ENCODE data around the gene SLC4A7.
"Not testable (repeated sequence)": the region's sequence is repeated elsewhere in the genome, so short reads cannot be mapped to it uniquely, and the experiment has no call there.

Gene SLC4A7

DNA sequence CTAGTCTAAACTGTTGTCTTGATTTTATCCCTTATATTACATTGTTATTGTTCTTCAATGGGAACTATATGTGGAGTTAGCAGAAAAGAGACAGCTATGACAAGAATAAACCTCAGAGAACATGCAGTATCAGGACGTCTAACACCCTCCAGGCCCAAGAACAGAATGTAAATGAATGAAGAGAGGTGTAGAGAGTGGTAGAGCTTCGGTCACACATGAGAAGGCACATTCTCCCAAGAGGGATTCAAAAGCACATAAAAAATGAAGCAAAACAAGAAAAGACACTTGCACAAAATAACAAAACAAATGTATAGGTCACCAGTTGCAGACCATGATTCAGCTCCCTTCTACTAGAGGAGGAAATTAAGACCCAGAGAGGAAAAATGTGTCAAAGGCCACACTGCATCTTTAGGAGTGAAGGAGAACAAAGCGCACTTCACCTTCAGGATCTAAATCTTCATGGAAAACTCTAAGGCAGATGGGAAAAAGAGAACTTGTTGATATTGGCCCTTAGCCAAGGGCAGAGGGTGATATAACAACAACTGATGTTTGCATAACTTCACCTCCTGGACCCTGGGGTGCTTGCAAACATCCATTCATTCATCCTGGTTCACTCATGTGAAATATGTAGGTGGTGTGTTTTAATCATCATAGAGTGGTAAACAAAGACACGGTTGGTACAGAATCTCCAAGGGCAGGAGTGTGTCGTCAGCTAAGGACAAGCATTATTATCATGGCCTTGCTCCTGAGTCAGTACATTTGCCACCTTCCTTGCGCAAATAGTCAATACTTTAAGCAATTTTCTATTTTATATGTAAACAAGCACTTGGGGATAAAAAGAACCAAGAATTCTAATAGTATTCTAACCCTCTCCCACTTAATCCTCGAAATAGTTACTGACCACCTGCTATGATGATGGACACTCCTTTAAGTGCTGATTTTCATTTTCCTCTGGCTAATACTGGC lies 123.8 kb downstream of the SLC4A7 start:
- DNase-seq (ENCODE audit: low read depth, low spot score): peak; percentile 62

DNA sequence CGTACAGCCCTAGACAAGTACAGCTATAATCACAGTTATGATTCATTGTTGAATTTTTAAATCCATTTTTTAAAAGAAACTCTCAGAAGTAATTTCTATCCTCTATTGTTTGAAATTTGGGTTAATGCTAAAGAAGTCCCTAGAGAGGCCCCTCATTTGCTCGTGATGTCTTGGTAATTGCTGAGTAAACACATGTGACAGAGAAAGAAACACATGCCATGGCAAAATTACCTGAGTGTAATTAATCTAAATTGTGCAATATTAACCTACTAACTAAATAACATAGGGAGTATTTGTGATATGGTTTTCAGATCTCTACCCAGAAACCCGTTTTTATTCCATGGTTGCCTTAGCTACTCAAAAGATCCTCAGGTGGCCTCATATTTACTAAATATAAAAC lies 125.8 kb downstream of the SLC4A7 start:
- no peak for DNase-seq (ENCODE audit: low read depth, low spot score)

DNA sequence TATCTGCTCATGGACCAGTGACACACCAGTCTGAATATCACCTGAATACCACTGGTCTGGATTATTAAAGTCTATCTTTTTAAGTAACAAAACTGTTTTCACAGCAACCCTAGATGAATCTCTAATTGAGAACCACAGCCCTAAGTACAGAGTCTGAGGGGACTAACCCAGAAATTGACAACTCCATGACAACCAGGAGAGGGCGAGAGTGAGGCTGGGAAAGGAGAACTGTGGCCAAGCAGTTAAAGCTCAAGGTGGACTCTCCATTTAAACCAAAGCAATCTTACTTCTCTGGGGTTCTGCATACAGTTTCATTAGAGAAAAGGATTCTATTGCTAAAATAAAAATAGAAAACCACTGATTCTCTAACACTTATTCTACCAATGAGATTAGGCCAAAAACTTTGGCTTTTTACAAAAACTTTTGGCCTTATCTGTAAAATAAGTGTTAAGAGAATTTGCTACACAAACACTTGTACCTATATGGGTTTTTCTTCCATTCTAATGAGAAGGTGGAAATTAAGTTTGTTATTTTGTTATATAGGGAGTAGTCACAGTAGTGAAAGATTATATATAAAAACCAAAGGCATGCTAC lies 126.4 kb downstream of the SLC4A7 start:
- peak; percentile 24 for DNase-seq (ENCODE audit: low read depth, low spot score)

DNA sequence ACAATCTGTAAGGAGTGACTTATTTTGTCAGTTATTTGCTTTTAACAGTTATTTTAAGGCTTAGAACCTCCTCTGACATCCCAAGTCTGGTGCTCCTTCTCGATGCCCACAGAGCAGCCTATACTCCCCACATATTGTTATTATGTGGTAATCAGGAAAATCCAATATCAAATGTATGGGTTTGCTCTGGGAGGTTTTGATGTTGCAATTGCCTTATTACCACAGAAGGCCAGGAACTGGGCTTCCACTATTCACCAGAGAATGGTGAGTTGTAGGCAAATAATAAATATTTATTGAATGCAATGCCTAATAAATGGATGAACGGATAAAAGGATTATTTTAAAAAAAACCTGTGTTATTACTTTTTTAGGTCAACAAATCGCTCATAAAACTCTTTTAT lies 127.2 kb downstream of the SLC4A7 start:
- no peak for DNase-seq (ENCODE audit: low read depth, low spot score)

DNA sequence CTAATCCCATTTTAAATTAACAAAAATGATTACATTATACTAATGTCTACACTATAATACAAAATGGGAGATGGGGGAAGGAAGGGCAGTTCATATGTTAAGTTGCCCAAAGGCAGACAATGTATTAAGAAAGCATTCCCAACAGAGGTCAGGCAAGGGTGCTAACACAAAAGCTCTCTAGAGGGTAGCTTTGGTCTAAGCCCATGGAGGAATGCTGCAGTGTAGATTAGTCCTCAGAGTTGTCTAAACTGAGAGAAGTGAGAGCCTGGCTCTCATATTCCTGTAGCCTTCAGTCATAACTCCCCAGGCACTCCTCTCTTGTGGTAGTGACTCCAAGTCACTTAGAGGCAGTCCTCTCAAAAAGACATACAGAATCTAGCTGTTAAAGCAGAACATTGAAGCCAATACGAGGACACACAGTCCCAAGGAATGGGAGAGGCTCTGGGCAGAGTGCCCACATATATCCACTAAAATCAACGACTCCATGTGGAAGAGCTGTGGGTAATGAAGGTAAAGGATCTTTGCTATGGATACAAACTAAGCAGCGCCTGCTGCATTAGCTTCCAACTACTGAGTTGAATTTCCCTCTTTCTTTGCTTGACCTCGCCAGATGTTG lies 129.5 kb downstream of the SLC4A7 start:
- no peak for DNase-seq (ENCODE audit: low read depth, low spot score)

DNA sequence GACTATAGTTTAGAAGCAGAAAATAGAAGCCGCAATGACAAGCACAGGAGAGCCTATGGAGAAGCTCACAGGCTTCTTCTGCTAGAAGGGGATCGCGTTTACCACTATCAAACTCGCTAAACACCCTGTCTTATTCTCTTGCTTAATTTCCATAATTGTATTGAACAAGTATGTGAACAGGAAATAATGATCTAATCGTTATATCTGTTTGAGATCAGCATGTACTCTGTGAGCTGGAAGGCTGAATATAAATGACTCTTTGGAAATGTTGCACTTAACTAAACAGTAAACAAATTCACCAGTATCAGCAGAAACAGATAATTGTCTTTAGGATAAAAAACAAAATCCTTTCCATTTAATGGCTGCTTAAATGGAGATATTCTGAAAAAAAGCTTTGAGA lies 130.0 kb downstream of the SLC4A7 start:
- no peak for DNase-seq (ENCODE audit: low read depth, low spot score)

DNA sequence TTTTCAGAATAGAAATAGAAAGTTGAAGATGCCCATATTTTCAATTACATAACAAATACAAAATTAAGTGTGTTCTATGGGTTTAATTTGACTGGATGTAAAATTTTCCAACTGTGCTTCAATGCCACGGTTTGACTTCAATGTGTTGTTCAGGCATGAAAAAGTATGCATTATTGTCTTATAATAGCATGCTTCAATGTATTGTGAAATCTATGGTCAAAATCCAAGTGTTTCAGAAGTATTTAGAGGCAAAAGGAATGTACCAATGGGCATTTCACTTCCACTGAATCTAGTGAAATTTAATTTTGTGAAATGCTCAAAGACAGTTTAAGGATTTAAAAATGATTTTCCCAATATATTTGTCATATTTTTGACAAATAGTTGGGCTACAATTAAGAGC lies 131.0 kb downstream of the SLC4A7 start:
- no peak for DNase-seq (ENCODE audit: low read depth, low spot score)

DNA sequence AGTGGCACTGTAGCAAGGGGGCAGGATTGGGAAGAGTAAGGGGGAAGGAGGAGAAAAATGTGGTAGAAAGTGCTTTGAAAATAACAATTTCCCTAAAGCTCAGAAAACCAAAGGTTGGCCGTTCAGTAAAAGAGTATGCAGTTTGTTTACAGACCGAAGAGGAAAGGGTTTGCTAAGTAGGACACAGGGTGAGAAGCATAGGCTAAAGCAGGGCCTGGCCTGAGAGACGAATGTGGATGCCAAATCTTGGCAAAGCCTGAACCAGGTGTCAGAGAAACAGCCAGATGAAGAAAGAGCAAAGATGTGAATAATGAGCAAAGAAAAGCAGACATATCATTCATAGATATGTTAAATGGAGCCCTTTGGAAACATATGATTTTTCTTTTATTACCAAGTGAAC lies 132.1 kb downstream of the SLC4A7 start:
- DNase-seq (ENCODE audit: low read depth, low spot score): no peak

DNA sequence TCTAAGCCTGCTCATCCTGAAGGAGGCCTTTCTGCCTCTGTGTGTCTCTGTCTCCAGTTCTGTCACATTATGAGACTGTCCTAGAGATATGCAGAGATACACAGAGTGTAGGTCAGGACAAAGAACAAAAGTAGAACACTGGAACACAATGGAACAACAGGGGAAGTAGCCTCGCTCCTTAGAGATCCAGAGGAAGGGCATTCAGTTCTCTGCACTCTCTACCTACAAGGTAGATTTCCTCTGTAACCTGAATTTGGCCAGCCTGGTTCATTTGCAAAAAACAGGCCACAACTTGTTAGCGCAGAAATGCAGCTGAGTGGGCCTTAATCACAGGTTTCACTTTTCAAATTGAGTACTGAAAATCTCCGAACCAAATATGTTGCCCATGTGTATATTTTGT lies 134.4 kb downstream of the SLC4A7 start:
- DNase-seq (ENCODE audit: low read depth, low spot score): no peak

DNA sequence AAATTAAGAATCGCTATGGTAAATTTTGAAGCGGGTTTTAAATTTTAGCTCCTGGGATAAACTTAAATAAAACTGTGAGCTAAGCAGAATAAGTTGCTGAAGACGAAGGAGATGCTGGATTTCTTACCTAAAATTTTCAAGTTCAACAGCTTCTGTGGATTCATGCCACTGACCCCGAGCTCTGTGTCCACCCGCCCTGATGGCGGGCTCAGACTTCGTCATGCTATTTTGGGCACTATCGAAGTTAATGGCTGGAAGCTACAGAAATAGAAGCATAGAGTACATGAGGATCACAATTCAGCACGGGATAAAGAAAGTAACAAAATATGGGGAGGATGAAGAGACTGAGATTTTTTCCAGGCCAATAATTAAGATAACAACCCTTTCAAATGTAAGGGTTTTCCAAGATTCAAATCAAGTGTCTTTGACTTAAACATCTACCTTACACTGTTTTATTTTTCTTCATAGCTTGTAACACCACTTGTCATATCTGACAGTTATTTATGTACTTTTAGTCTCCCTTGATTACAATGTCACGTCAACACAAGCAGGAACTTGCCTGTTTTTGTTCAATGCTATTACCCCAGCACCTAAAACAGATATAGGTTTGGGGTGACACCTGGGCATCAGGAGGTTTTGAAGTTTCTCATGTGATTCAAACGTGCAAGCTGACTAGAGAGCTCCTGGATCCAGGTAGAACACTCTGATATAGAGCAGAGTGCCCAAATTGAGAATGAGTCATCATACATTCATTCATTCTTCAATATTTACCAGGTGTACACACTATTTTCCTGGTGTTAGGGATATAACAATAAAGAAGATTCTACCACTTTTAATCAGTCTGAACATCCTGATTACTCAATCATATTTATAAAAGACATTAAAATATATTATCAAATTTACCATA lies 138.0 kb downstream of the SLC4A7 start:
- DNase-seq (ENCODE audit: low read depth, low spot score): no peak

DNA sequence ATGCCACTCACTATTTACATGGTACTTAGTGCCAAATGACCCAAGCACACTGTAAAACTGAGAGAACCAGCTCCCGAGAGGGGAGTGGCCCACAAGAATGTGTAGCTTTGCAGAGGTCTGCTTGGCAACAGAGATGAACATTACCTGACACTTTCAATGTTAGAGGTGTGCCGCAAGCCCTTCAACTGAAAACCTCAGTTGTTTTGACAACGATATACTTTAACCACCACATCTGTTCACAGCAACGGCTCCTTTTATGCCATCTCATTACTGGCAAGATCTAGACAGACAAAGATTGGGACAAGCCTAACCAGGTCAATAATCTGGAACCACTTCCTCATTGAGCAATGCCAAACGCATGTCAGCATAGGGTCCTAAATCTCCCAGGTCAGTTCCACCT lies 138.7 kb downstream of the SLC4A7 start:
- DNase-seq (ENCODE audit: low read depth, low spot score): no peak

DNA sequence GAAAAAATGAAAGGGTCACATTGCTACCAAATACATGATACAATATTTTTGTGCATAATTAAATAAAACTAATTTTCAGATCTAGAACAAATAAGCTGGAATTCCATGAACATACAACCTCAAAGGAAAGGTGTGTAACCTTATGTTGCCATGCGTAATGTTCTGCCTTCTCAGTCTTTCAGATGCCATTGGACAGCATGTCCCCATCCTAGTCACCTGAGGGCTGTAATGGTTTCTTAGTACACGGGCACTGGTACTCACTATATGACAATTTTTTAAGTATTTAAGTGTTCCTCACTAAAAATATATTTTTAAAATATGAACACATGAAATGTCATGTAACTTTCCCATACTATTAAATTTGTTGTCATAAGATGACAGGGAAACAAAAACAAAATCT lies 139.1 kb downstream of the SLC4A7 start:
- DNase-seq (ENCODE audit: low read depth, low spot score): no peak

DNA sequence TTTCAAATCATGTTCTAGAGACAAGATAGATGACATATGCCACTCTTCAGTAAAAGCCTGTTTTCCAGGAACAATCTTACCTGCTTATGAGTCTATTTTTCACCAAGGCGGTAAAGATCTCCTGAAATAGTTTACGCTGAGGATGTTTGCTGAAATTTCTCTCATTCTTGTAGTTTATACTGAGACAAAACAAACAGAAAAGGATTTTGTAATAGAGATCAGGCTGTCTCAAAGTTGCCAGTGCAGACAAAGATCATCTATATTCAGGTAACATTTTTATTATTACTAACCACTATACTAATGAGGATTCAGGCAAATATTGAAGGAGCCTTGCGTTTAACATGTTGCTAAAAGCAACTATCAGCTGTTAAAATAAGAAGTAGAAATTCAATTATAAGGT lies 140.0 kb downstream of the SLC4A7 start:
- no peak for DNase-seq (ENCODE audit: low read depth, low spot score)

DNA sequence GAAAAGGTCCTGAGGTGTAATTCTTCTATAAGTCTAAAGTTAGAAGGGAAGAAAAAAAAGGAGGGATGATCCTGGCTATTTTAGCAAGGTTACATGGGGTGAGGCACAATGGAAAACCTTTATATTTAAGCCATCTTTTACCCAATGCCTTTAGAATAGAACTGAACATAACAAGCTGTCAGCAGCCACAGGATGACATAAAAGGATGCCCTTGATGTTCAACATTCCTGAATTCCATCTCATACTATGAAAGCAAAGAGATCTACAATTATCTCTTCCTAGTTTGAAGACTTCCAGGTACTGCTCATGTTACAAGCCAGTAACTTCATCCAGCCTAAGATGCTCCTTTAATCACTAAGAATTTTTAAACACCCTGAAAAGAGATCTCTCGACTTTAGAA lies 141.9 kb downstream of the SLC4A7 start:
- no peak for DNase-seq (ENCODE audit: low read depth, low spot score)

DNA sequence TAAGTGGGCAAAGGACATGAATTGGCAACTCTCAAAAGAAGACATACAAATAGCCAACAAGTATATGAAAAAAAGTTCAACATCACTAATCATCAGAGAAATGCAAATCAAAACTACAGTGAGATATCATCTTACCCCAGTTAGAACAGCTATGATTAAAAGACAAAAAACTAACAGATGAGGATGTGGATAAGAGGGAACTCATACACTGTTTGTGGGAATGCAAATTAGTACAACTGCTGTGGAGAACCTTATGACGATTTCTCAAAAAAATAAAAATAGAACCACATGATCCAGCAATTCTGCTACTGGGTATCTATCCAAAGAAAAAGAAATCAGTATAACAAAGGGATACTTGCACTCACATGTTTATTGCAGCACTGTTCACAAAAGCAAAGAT lies 143.7 kb downstream of the SLC4A7 start:
- DNase-seq (ENCODE audit: low read depth, low spot score): no peak

DNA sequence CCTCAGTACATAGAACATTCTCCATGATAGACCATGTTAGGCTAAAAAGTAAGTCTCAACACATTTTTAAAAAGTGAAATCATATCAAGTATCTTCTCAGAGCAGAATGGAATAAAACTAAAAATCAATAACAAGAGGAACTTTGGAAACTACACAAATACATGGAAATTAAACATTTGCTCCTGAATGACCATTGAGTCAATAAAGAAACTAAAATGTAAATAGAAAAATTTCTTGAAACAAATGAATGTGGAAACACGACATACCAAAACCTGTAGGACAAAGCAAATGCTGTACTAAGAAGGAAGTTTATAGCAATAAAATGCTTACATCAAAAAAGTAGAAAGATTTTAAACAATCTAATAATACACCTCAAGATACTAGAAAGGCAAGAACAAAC lies 148.6 kb downstream of the SLC4A7 start:
- DNase-seq (ENCODE audit: low read depth, low spot score): no peak

DNA sequence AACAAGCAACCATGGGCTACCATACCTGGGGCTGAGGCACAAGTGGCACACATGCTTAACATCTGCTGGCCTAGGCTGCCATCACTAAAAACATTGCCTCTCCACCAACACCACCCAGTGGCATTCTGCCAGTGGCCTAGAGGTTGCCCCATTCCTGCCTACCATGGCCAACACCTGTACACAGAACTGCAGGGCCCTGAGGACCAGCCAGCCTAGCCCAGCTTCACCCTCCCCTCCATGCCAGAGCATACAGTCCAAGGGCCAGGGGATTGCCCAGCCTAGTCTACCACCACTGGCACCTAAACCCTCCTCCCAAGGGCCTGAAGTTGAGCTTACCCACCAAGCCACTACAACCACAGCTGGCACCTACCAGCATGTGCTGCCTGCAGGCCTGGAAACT lies 150.3 kb downstream of the SLC4A7 start:
- DNase-seq (ENCODE audit: low read depth, low spot score): no peak

DNA sequence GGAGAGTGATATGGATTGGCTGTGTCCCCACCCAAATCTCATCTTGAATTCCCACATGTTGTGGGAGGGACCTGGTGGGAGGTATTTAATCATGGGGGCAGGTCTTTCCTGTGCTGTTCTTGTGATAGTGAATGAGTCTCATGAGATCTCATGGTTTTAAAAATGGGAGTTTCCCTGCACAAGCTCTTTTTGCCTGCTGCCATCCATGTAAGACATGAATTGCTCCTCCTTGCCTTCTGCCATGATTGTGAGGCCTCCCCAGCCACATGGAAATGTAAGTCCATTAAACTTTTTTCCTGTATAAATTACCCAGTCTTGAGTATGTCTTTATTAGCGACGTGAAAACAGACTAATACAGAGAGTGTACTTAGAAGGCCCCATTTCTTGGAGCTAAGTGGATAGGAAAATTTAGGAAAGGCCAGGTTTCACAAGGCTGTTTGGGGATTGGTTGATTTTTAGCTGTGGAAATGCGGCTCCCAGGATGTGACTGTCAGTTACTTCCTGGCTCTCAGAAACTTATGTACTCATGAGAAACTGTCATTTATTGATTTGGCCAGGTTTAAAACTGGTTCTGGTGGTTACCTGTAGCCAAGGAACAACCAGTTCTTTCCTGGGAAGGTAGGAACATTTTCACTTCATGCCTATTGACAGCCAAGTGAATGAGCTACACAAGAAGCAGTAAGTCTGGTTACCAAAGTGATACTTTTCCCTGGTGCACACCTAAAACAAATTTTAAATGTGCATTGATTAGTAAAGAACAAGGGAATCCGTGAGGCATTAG lies 155.0 kb downstream of the SLC4A7 start:
- DNase-seq (ENCODE audit: low read depth, low spot score): not testable (repeated sequence)

DNA sequence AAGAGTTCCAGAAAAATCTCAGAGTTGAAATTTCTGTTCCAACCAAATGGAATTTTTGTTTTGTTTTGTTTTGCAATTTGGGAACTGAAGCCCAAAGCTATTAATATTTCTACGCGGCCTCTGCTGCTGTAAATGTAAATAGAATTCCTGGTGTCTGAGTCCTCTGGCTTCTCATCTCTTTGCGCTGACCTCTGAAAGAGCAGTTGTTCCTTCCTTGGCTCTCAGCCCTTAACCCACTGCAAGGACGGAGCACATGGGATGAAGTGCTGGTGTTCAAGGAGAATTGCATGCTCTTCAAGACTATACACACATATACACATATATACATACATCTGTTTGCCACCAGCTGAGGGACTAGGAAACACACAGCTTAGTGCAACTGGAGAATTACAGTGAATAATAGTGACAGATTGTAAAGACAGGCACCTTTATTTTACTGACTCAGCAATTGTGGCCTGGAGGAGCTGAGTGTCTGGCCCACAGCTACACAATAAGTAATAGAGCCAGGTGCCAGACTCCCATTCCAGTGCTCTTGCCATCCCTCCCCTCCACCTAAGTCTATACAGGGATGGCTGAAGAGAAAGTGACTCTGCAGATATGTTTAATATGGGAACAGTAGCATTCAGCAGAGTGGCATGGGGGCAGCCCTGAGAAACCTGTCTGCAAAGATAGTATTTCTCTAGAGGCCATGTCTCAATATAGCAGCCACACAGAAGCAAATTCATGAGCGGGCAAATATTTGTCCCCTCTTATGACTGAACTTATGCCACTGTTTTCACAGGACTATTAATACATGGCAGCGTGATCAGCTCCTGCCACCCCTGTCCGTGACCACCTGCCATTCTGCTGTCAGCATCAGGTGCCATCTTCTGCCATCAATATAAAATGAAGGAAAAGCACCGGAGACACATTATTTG lies 157.3 kb downstream of the SLC4A7 start:
- DNase-seq (ENCODE audit: low read depth, low spot score): peak; percentile 68

DNA sequence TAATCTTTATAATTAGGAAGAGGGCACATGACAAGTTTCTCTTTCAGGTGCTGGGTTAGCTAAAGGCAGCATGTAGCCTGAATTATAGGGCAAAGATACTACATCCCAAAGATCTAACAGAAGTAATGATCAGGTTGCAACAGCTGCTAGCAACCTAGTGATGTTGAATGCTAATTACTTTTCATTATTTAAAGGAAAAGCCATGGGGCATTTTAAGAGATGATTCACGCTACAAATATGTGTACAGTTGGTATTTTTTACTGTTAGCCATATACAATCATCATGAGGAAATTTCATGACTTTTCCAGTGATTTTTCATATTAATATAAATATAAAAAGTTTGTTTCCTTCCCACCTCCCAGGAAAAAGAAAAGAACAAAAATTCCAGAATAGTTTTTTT lies 158.0 kb downstream of the SLC4A7 start:
- no peak for DNase-seq (ENCODE audit: low read depth, low spot score)

Measured in smooth muscle cell of the brain vasculature (primary cell).